Fibroblast of skin of scalp (primary cell): ENCODE data around the gene DBN1.
"Not testable (repeated sequence)": the region's sequence is repeated elsewhere in the genome, so short reads cannot be mapped to it uniquely, and the experiment has no call there.

Experiments used
- DNase-seq: peaks from one replicate; pipeline ENCODE4 v3.0.0-alpha.2; 2013

DBN1 gene

GRCh38 chr5:177429248-177430040 lies 44.0 kb downstream of the DBN1 start:
- DNase-seq, result no peak

- DNase-seq, result no peak
Measured at GRCh38 chr5:177428574-177429217, 44.7 kb downstream of the DBN1 start.

- no peak for DNase-seq
Measured at GRCh38 chr5:177427919-177428573, 45.4 kb downstream of the DBN1 start.

GRCh38 chr5:177427211-177427822 lies 46.1 kb downstream of the DBN1 start:
- DNase-seq, result no peak

- DNase-seq, result no peak
Measured at GRCh38 chr5:177426566-177427210, 46.7 kb downstream of the DBN1 start, which contains the start of gene GRK6. GRK6 (plus strand) TSS chr5:177426676; CDS start chr5:177426846, 170 bp downstream.

- DNase-seq, result peak; percentile 100
Measured at GRCh38 chr5:177425801-177426565, 47.5 kb downstream of the DBN1 start.

GRCh38 chr5:177425196-177425800 lies 48.1 kb downstream of the DBN1 start:
- DNase-seq, result no peak

GRCh38 chr5:177423671-177424070 lies 49.8 kb downstream of the DBN1 start:
- DNase-seq, result no peak

GRCh38 chr5:177421062-177421798 lies 52.2 kb downstream of the DBN1 start:
- peak; percentile 19 for DNase-seq

GRCh38 chr5:177420472-177420871 lies 53.0 kb downstream of the DBN1 start:
- DNase-seq, result not testable (repeated sequence)

GRCh38 chr5:177419046-177419445 lies 54.4 kb downstream of the DBN1 start:
- DNase-seq, result peak; percentile 61

GRCh38 chr5:177417081-177417480 lies 56.4 kb downstream of the DBN1 start:
- DNase-seq, result not testable (repeated sequence)

GRCh38 chr5:177414481-177414880 lies 59.0 kb downstream of the DBN1 start:
- no peak for DNase-seq

- DNase-seq, result no peak
Measured at GRCh38 chr5:177412603-177413233, 60.7 kb downstream of the DBN1 start.

GRCh38 chr5:177410575-177410974 lies 62.9 kb downstream of the DBN1 start:
- no peak for DNase-seq

GRCh38 chr5:177409043-177409801 lies 64.2 kb downstream of the DBN1 start, which contains the start of gene F12:
F12 (minus strand) TSS chr5:177409564; CDS start chr5:177409527, 37 bp downstream.
- no peak for DNase-seq
